H1 (cell line): ENCODE measurements around the gene TRIM61. TPM values are rescaled to one million over a fixed set of nuclear protein-coding genes. Genes with fewer than 3 reads are reported as not detected.

Experiments used
- CTCF ChIA-PET: fragments of 300-600 bp; sonication (Branson Sonifier 250); formaldehyde crosslinking; loops from one replicate; lab custom pipeline; 2021; ENCODE audit not compliant: partially characterized antibody; lab: Charles Lee
- POLR2A ChIA-PET: fragments of 300-600 bp; sonication (Branson Sonifier 250); formaldehyde crosslinking; loops from one replicate; lab custom pipeline; 2021; ENCODE audit warnings: inconsistent platforms; ENCODE audit not compliant: partially characterized antibody; lab: Charles Lee
- DNase-seq, 2 experiments: peaks; one replicate each; pipeline versions ENCODE4 v3.0.0 to v3.0.0-alpha.2; 2010 to 2022; ENCODE audit warnings: low spot score in 2 of 2, low read depth in 1 of 2, mixed read lengths in 1 of 2
- FAIRE-seq: peaks from 2 replicates; lab custom pipeline; 2011; peaks lifted over from hg19 to GRCh38; lab: Jason Lieb, UNC
- H2AFZ ChIP-seq: 2 replicates; pipeline ENCODE4 v1.8.1; 2012; ENCODE audit warnings: low read length, inconsistent platforms
- H2AK5ac ChIP-seq: 2 replicates; pipeline ENCODE4 v1.6.1; 2013; ENCODE audit warnings: low read depth, low read length
- H2BK120ac ChIP-seq: replicated peaks from 2 replicates; pipeline ENCODE3; 2013; ENCODE audit warnings: low read depth, low read length, inconsistent platforms
- H2BK12ac ChIP-seq: 2 replicates; pipeline ENCODE4 v1.6.1; 2013; ENCODE audit warnings: low read depth, low read length
- H2BK15ac ChIP-seq: 2 replicates; pipeline ENCODE4 v1.6.1; 2013; ENCODE audit warnings: low read length
- H2BK20ac ChIP-seq: 2 replicates; pipeline ENCODE4 v1.6.1; 2013; ENCODE audit warnings: low read length
- H2BK5ac ChIP-seq: 2 replicates; pipeline ENCODE4 v1.6.1; 2013; ENCODE audit warnings: low read depth, low read length
- H3K14ac ChIP-seq: 2 replicates; pipeline ENCODE4 v1.6.1; 2013; ENCODE audit warnings: inconsistent platforms; ENCODE audit not compliant: insufficient read length
- H3K18ac ChIP-seq: 2 replicates; pipeline ENCODE4 v1.6.1; 2013; ENCODE audit warnings: low read length; ENCODE audit errors: extremely low read depth
- H3K23ac ChIP-seq: 2 replicates; pipeline ENCODE4 v1.6.1; 2013; ENCODE audit warnings: inconsistent platforms; ENCODE audit not compliant: insufficient read length
- H3K23me2 ChIP-seq: 2 replicates; pipeline ENCODE4 v1.6.1; 2013; ENCODE audit warnings: low read depth, low read length
- H3K27ac ChIP-seq: 2 replicates; pipeline ENCODE4 v1.6.1; 2011; ENCODE audit warnings: low read depth, low read length, inconsistent platforms
- H3K27me3 ChIP-seq, 4 experiments: replicated peaks in 1 of 4; 1 replicate in 1 of 4; 2 replicates in 3 of 4; pipeline versions ENCODE4 v1.6.1 to v1.8.1; 2011 to 2013; ENCODE audit warnings: low read length in 3 of 4, mild to moderate bottlenecking in 3 of 4, inconsistent platforms in 2 of 4, mixed read lengths in 2 of 4, moderate library complexity in 1 of 4; ENCODE audit not compliant: control insufficient read depth in 3 of 4, insufficient read depth in 3 of 4; ENCODE audit errors: extremely low read depth in 1 of 4
- H3K36me3 ChIP-seq, 4 experiments: 2 replicates each; pipeline versions ENCODE4 v1.6.1 to v1.8.1; 2011 to 2013; ENCODE audit warnings: mild to moderate bottlenecking in 4 of 4, low read length in 3 of 4, moderate library complexity in 2 of 4, control low read depth in 1 of 4, inconsistent platforms in 1 of 4; ENCODE audit not compliant: insufficient read depth in 4 of 4, control insufficient read depth in 2 of 4
- H3K4ac ChIP-seq: replicated peaks from 2 replicates; pipeline ENCODE3; 2013; ENCODE audit warnings: low read length, low read depth, mixed read lengths, inconsistent platforms; ENCODE audit not compliant: insufficient read length
- H3K4me1 ChIP-seq, 4 experiments: replicated peaks in 1 of 4; 1 replicate in 1 of 4; 2 replicates in 3 of 4; pipeline versions ENCODE4 v1.6.1 to v1.8.1; 2011 to 2013; ENCODE audit warnings: low read length in 3 of 4, inconsistent platforms in 2 of 4, mixed read lengths in 1 of 4; ENCODE audit not compliant: insufficient read depth in 4 of 4, control insufficient read depth in 3 of 4
- H3K4me2 ChIP-seq, 2 experiments: 2 replicates each; pipeline versions ENCODE4 v1.6.1 to v1.8.1; 2011 to 2013; ENCODE audit warnings: low read depth in 2 of 2, low read length in 2 of 2, control low read depth in 1 of 2, inconsistent platforms in 1 of 2, mild to moderate bottlenecking in 1 of 2; ENCODE audit not compliant: insufficient read depth in 1 of 2
- H3K4me3 ChIP-seq, 4 experiments: fragments of 200-600, 300-600 bp in 1 of 4; sonication (generic), shearing (Covaris generic), sonication (Bioruptor Twin) in 1 of 4; 2 replicates each; pipeline versions ENCODE4 v1.5.1 to v1.8.1; 2011 to 2016; ENCODE audit warnings: low read length in 4 of 4, low read depth in 3 of 4, control low read depth in 2 of 4, inconsistent platforms in 2 of 4, mild to moderate bottlenecking in 2 of 4, mixed read lengths in 1 of 4, moderate library complexity in 1 of 4; ENCODE audit not compliant: insufficient read depth in 2 of 4; ENCODE audit errors: extremely low read depth in 1 of 4
- H3K56ac ChIP-seq: replicated peaks from 2 replicates; pipeline ENCODE3; 2013; ENCODE audit warnings: low read depth, mild to moderate bottlenecking, mixed read lengths, low read length, inconsistent platforms; ENCODE audit not compliant: insufficient read length
- H3K79me1 ChIP-seq: 2 replicates; pipeline ENCODE4 v1.6.1; 2013; ENCODE audit warnings: low read depth, low read length, control low read depth
- H3K79me2 ChIP-seq, 2 experiments: 2 replicates each; pipeline versions ENCODE4 v1.6.1 to v1.8.1; 2012 to 2013; ENCODE audit warnings: low read length in 2 of 2, mild to moderate bottlenecking in 2 of 2, inconsistent platforms in 1 of 2; ENCODE audit not compliant: insufficient read depth in 2 of 2, control insufficient read depth in 1 of 2
- H3K9ac ChIP-seq, 4 experiments: replicated peaks in 1 of 4; 1 replicate in 1 of 4; 2 replicates in 3 of 4; pipeline versions ENCODE4 v1.6.1 to v1.8.1; 2011 to 2013; ENCODE audit warnings: low read depth in 3 of 4, low read length in 3 of 4, control low read depth in 2 of 4, mild to moderate bottlenecking in 2 of 4, moderate library complexity in 2 of 4, inconsistent platforms in 1 of 4; ENCODE audit errors: extremely low read depth in 1 of 4
- H3K9me3 ChIP-seq, 2 experiments: 2 replicates each; pipeline versions ENCODE4 v1.6.1 to v1.8.1; 2012 to 2013; ENCODE audit warnings: mild to moderate bottlenecking in 2 of 2, moderate library complexity in 2 of 2, control low read depth in 1 of 2, inconsistent platforms in 1 of 2, low read depth in 1 of 2, low read length in 1 of 2, mixed read lengths in 1 of 2; ENCODE audit not compliant: insufficient read depth in 2 of 2
- H4K20me1 ChIP-seq, 2 experiments: replicated peaks in 1 of 2; 2 replicates each; pipeline versions ENCODE3 to v1.8.1; 2011 to 2013; ENCODE audit warnings: inconsistent platforms in 2 of 2, low read length in 2 of 2, mild to moderate bottlenecking in 1 of 2; ENCODE audit not compliant: insufficient read depth in 2 of 2, control insufficient read depth in 1 of 2
- H4K5ac ChIP-seq: 2 replicates; pipeline ENCODE4 v1.6.1; 2013; ENCODE audit warnings: low read length, low read depth, mixed read lengths, inconsistent platforms; ENCODE audit not compliant: insufficient read length
- H4K8ac ChIP-seq: 2 replicates; pipeline ENCODE4 v1.8.0; 2013; ENCODE audit warnings: mild to moderate bottlenecking, moderate library complexity, low read length, inconsistent platforms; ENCODE audit not compliant: insufficient read depth; ENCODE audit errors: extremely low read depth
- H4K91ac ChIP-seq: replicated peaks from 2 replicates; pipeline ENCODE3; 2013; ENCODE audit warnings: low read length, mixed read lengths, inconsistent platforms; ENCODE audit not compliant: insufficient read length
- CBX8 ChIP-seq: fragments of 300-800, 300-1000 bp; sonication (generic); IDR thresholded peaks from 2 replicates; pipeline ENCODE4 v1.7.1; 2016; ENCODE audit warnings: low read depth, low read length, borderline replicate concordance
- CTBP2 ChIP-seq: IDR thresholded peaks from 2 replicates; pipeline ENCODE4 v1.7.0; 2011; ENCODE audit warnings: borderline replicate concordance, mild to moderate bottlenecking, moderate library complexity, mixed read lengths, low read length; ENCODE audit not compliant: insufficient read depth, insufficient read length
- WGBS, 2 experiments: shearing (Covaris generic) in 1 of 2; methylation state at CpG; one replicate each; pipeline versions ENCODE4 v1.1.6 to v1.1.7; 2013 to 2015; ENCODE audit warnings: low lambda C conversion rate in 2 of 2, mixed read lengths in 2 of 2, inconsistent platforms in 1 of 2, low coverage in 1 of 2, missing lambda C conversion rate in 1 of 2; ENCODE audit not compliant: insufficient replicate concordance in 2 of 2, insufficient coverage in 1 of 2, insufficient read length in 1 of 2; ENCODE audit errors: extremely low coverage in 1 of 2, missing lambda C conversion rate in 1 of 2; 5-methylcytosine and 5-hydroxymethylcytosine counted together
- polyA plus RNA-seq, 7 experiments: library from polyadenylated mRNA; depleted of rRNA in 3 of 7; stranded (reverse) in 5 of 7; unstranded in 2 of 7; fragments of >200 nt in 5 of 7; fragments of 200-250 nt in 2 of 7; gene quantifications; 1 replicate in 5 of 7; 2 replicates in 1 of 7; 4 replicates in 1 of 7; pipeline versions ENCODE4 v1.2.1 to v1.2.3, GENCODE V29; 2011 to 2013; ENCODE audit warnings: missing spikeins in 2 of 7, mixed read lengths in 2 of 7
- total RNA-seq: library from RNA; stranded (reverse); fragmentation: NEBNext Ultra II Directional; extraction: Animal tissue kit (Norgen Biotek cat#: 25700); gene quantifications from 2 replicates; pipeline ENCODE4 v1.2.1, GENCODE V29; 2021

TRIM61 gene
- total and polyA plus RNA-seq, 2 of the 8 experiments (the other 6 are each of a cell fraction or from before 2014, with no cell fraction given): 0.18 to 5.0 TPM

GRCh38 chr4:164943192-164943591 is 34.3 kb downstream of the TRIM61 start:
- no peak overlapping the region for H3K27ac ChIP-seq
- H4K8ac ChIP-seq: no peak overlapping the region
- no peak for FAIRE-seq
- no peak overlapping the region for H3K9ac ChIP-seq
- H3K23ac ChIP-seq: no peak overlapping the region
- H3K27me3 ChIP-seq: no peaks in the 10 kb centered on the region
- WGBS, 2 experiments: 98% methylated on average over 9 of the region's 9 CpGs; no CpG with 5 or more reads in 1 of the 2 experiments
- no peaks in the 10 kb centered on the region for H3K9me3 ChIP-seq
- no peak overlapping the region for H4K91ac ChIP-seq
- no peak overlapping the region for H2BK20ac ChIP-seq
- H3K4me1 ChIP-seq: no peaks in the 10 kb centered on the region
- no peak overlapping the region for H2BK120ac ChIP-seq
- no peak overlapping the region for H2AK5ac ChIP-seq
- no peak overlapping the region for H3K4me2 ChIP-seq
- no peak overlapping the region for H3K18ac ChIP-seq
- H2BK12ac ChIP-seq: 0 out of 2 replicates have a peak overlapping the region, but pooled peaks have one; percentile 27
- POLR2A ChIA-PET: no interaction called here
- H4K20me1 ChIP-seq: no peaks in the 10 kb centered on the region
- TF ChIP-seq CTBP2 (no peak), CBX8 (no peak)
- TF ChIP-seq, all 59 proteins: peak for 0
- Histone ChIP-seq H3K36me3 (no peaks in the 10 kb centered on the region), H3K56ac (no peak overlapping the region), H2AFZ (no peak overlapping the region), H4K5ac (no peak overlapping the region), H3K4me3 (no peak overlapping the region), H2BK5ac (no peak overlapping the region), H2BK15ac (no peak overlapping the region), H3K23me2 (no peaks in the 10 kb centered on the region), H3K79me2 (no peaks in the 10 kb centered on the region), H3K14ac (no peak overlapping the region), H3K79me1 (no peaks in the 10 kb centered on the region), H3K4ac (no peak overlapping the region)
- CTCF ChIA-PET: interaction anchor here (1.5 to 2.8 kb wide), 3 partner anchors 8 to 74 kb away, joined by 3 to 25 read pairs (median 3); no protein-coding TSS in a partner anchor
- DNase-seq: no peak
